Endothelial cell of umbilical vein (primary cell): ENCODE results near the gene SDR39U1. TPM values are rescaled to one million over a fixed set of nuclear protein-coding genes. Genes with fewer than 3 reads are reported as not detected.
A peak's percentile ranks its signal among the peaks of the same experiment; 100 is the strongest.

Experiments used
- BruUV-seq: library from RNA; stranded (reverse); fragments of 400-500 nt; replicated peaks from 2 replicates; lab custom pipeline; 2021; lab: Mats Ljungman, UMichigan
- CTCF ChIA-PET: fragments of 300-600, 350-600 bp; sonication (Branson Sonifier 250); formaldehyde crosslinking; loops from one replicate; lab custom pipeline; 2021; ENCODE audit warnings: antibody characterized with exemption, inconsistent platforms; lab: Charles Lee
- POLR2A ChIA-PET: fragments of 300-600, 350-600 bp; sonication (Branson Sonifier 250); formaldehyde crosslinking; loops from one replicate; lab custom pipeline; 2021; ENCODE audit warnings: antibody characterized with exemption, inconsistent platforms; lab: Charles Lee
- DNase-seq: peaks from one replicate; pipeline ENCODE4 v3.0.0-alpha.2; 2011; ENCODE audit warnings: low read depth, low spot score
- FAIRE-seq: peaks from 2 replicates; lab custom pipeline; 2011; peaks lifted over from hg19 to GRCh38; lab: Jason Lieb, UNC
- H2AFZ ChIP-seq: 2 replicates; pipeline ENCODE4 v1.6.0; 2012; ENCODE audit warnings: low read depth, low read length, control low read depth, inconsistent platforms
- H3K27ac ChIP-seq: 2 replicates; pipeline ENCODE4 v1.5.1; 2011; ENCODE audit warnings: low read depth, mild to moderate bottlenecking, control low read depth, low read length, moderate library complexity; ENCODE audit not compliant: insufficient read depth
- H3K27me3 ChIP-seq, 2 experiments: 2 replicates each; pipeline versions ENCODE4 v1.6.0 to v1.6.1; 2011; ENCODE audit warnings: low read length in 2 of 2, mixed read lengths in 1 of 2; ENCODE audit not compliant: control insufficient read depth in 2 of 2, insufficient read depth in 2 of 2
- H3K36me3 ChIP-seq, 2 experiments: 2 replicates in 1 of 2; 3 replicates in 1 of 2; pipeline ENCODE4 v1.5.1; 2011; ENCODE audit warnings: low read length in 2 of 2, mild to moderate bottlenecking in 1 of 2, moderate library complexity in 1 of 2; ENCODE audit not compliant: control insufficient read depth in 2 of 2, insufficient read depth in 2 of 2; ENCODE audit errors: extremely low read depth in 1 of 2
- H3K4me1 ChIP-seq: 3 replicates; pipeline ENCODE4 v1.5.1; 2011; ENCODE audit warnings: mild to moderate bottlenecking, low read length; ENCODE audit not compliant: control insufficient read depth, insufficient read depth; ENCODE audit errors: extremely low read depth
- H3K4me2 ChIP-seq: 2 replicates; pipeline ENCODE4 v1.6.1; 2011; ENCODE audit warnings: low read length, control low read depth, mixed read lengths; ENCODE audit not compliant: insufficient read depth
- H3K4me3 ChIP-seq, 3 experiments: fragments of 200-600 bp in 1 of 3; sonication (generic), shearing (Covaris generic) in 1 of 3; replicated peaks in 1 of 3; 2 replicates each; pipeline ENCODE4 v1.5.1; 2011 to 2016; ENCODE audit warnings: control low read depth in 3 of 3, low read length in 3 of 3, mild to moderate bottlenecking in 2 of 3, inconsistent platforms in 1 of 3, low read depth in 1 of 3, moderate library complexity in 1 of 3; ENCODE audit not compliant: insufficient read depth in 1 of 3
- H3K79me2 ChIP-seq: 2 replicates; pipeline ENCODE4 v1.6.0; 2012; ENCODE audit warnings: low read length, inconsistent platforms; ENCODE audit not compliant: control insufficient read depth, insufficient read depth
- H3K9ac ChIP-seq: replicated peaks from 2 replicates; pipeline ENCODE3; 2011; ENCODE audit warnings: low read length, control low read depth; ENCODE audit not compliant: insufficient read depth; ENCODE audit errors: extremely low read depth
- H3K9me1 ChIP-seq: replicated peaks from 3 replicates; pipeline ENCODE4 v1.6.0; 2011; ENCODE audit warnings: mild to moderate bottlenecking, low read length; ENCODE audit not compliant: control insufficient read depth, insufficient read depth; ENCODE audit errors: extremely low read depth
- H3K9me3 ChIP-seq: replicated peaks from 2 replicates; pipeline ENCODE4 v1.5.1; 2012; ENCODE audit warnings: low read length, inconsistent platforms; ENCODE audit not compliant: control insufficient read depth, insufficient read depth
- H4K20me1 ChIP-seq: replicated peaks from 2 replicates; pipeline ENCODE3; 2011; ENCODE audit warnings: mild to moderate bottlenecking, low read length; ENCODE audit not compliant: control insufficient read depth, insufficient read depth; ENCODE audit errors: extremely low read depth
- CTCF ChIP-seq, 2 donors: IDR thresholded peaks; 1 replicate in 1 of 2; 2 replicates in 1 of 2; pipeline ENCODE4 v1.5.1; 2011; ENCODE audit warnings: low read length in 2 of 2, mild to moderate bottlenecking in 2 of 2, moderate library complexity in 2 of 2, control low read depth in 1 of 2, inconsistent platforms in 1 of 2, low read depth in 1 of 2; ENCODE audit not compliant: insufficient read depth in 1 of 2; ENCODE audit errors: extremely low read depth in 1 of 2
- EZH2 ChIP-seq: IDR thresholded peaks from 2 replicates; pipeline ENCODE4 v1.6.1; 2012; ENCODE audit warnings: borderline replicate concordance, low read depth, mild to moderate bottlenecking, moderate library complexity, low read length, inconsistent platforms; ENCODE audit not compliant: severe bottlenecking
- FOS ChIP-seq: IDR thresholded peaks from 2 replicates; pipeline ENCODE4 v1.6.1; 2011; ENCODE audit warnings: mild to moderate bottlenecking, low read length, moderate library complexity, borderline replicate concordance; ENCODE audit not compliant: insufficient read depth
- GATA2 ChIP-seq: IDR thresholded peaks from 2 replicates; pipeline ENCODE4 v1.7.0; 2011; ENCODE audit warnings: low read depth, mild to moderate bottlenecking, moderate library complexity, mixed read lengths, low read length; ENCODE audit not compliant: insufficient read length, insufficient read depth
- MYC ChIP-seq: IDR thresholded peaks from one replicate; pipeline ENCODE4 v1.6.1; 2011; ENCODE audit warnings: mild to moderate bottlenecking, low read depth, low read length
- POLR2A ChIP-seq: IDR thresholded peaks from 2 replicates; pipeline ENCODE4 v1.6.1; 2012; ENCODE audit warnings: low read depth, mild to moderate bottlenecking, control low read depth, low read length
- POLR2AphosphoS5 ChIP-seq: IDR thresholded peaks from 2 replicates; pipeline ENCODE4 v1.6.1; 2012; ENCODE audit warnings: low read depth, mild to moderate bottlenecking, control low read depth, low read length, moderate library complexity; ENCODE audit not compliant: insufficient read depth
- dilution Hi-C: fragments of 300-500 bp; cut with MboI; formaldehyde crosslinking; loops from one replicate; pipeline ENCODE4 v1.15.0; 2019; ENCODE audit warnings: low sequenced_read_pairs; ENCODE audit not compliant: extremely low pct_ligation_motif_present
- intact Hi-C: fragments of 100-400 bp; cut with micrococcal nuclease; formaldehyde crosslinking; loops from one replicate; pipeline ENCODE4 v1.10.0; 2022
- polyA plus RNA-seq, 4 experiments: library from polyadenylated mRNA; depleted of rRNA in 3 of 4; stranded (reverse) in 3 of 4; unstranded in 1 of 4; fragments of >200 nt; gene quantifications; 2 replicates each; pipeline versions ENCODE4 v1.2.1 to v1.2.3, GENCODE V29; 2011 to 2012; ENCODE audit warnings: missing spikeins in 1 of 4
- total RNA-seq: library from RNA; stranded (reverse); gene quantifications from 2 replicates; pipeline ENCODE4 v1.2.3, GENCODE V29; 2021
- TF ChIP-seq, protein P1 (sequence below): IDR thresholded peaks from 2 replicates; pipeline ENCODE4 v1.6.1; 2011; ENCODE audit not compliant: insufficient read depth, insufficient read length

SDR39U1 gene
- total and polyA plus RNA-seq, 2 donors (not counting 3 experiments of a cell fraction or from before 2014, with no cell fraction given) = 40.2 to 72.6 TPM

GRCh38 chr14:24428628-24429394 lies 13.8 kb downstream of the SDR39U1 start:
- H3K36me3 ChIP-seq = peaks cover 7 to 14% of the 10 kb centered on the region in 2 experiments
- H3K79me2 ChIP-seq = peaks cover 23% of the 10 kb centered on the region
- intact Hi-C loops (no loop called here), dilution Hi-C loops (no loop called here)
- ChIA-PET CTCF (interaction anchor here (0.8 to 10.2 kb wide), 4 partner anchors 15 to 98 kb away, joined by 4 to 811 read pairs (median 6); partner anchors contain the start of genes ADCY4 and RIPK3), POLR2A (no interaction called here)
- H4K20me1 ChIP-seq = no peaks in the 10 kb centered on the region
- H3K27ac ChIP-seq = peak overlapping the region; percentile 94
- H3K4me3 ChIP-seq = no peak overlapping the region
- H3K4me2 ChIP-seq = no peak overlapping the region
- no peak overlapping the region for H2AFZ ChIP-seq
- H3K9me3 ChIP-seq = no peaks in the 10 kb centered on the region
- H3K9me1 ChIP-seq = no peaks in the 10 kb centered on the region
- H3K27me3 ChIP-seq = no peaks in the 10 kb centered on the region
- no peak for TF ChIP-seq CTCF (IDR thresholded peaks at IDR 0.05; ENCODE audit: extremely low read depth in 1 of 2, insufficient read depth in 1 of 2, low read depth in 1 of 2, low read length in 2 of 2)
- TF ChIP-seq, protein P1, sequence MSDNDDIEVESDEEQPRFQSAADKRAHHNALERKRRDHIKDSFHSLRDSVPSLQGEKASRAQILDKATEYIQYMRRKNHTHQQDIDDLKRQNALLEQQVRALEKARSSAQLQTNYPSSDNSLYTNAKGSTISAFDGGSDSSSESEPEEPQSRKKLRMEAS = no peak
- no peak for TF ChIP-seq POLR2AphosphoS5
- no peak for TF ChIP-seq MYC
- TF ChIP-seq FOS = no peak
- no peak for TF ChIP-seq GATA2
- no peak for TF ChIP-seq EZH2
- no peak for TF ChIP-seq POLR2A
- peaks cover 66% of the 10 kb centered on the region for H3K4me1 ChIP-seq
- DNase-seq (no peak), FAIRE-seq (no peak)
- BruUV-seq = no TSS peak
- peak overlapping the region; percentile 95 for H3K9ac ChIP-seq
